SK-N-SH (cell line): Measurements from ENCODE around the gene ZNRF1. TPM values are rescaled to one million over a fixed set of nuclear protein-coding genes. Genes with fewer than 3 reads are reported as not detected.

Source experiments
- CTCF ChIA-PET: fragments of 300-600, 350-600 bp; formaldehyde crosslinking; extraction: SDS; loops from one replicate; lab custom pipeline; 2021; lab: Yijun Ruan, JAX
- POLR2A ChIA-PET: fragments of 350-600 bp; sonication (Branson Sonifier 250); formaldehyde crosslinking; extraction: SDS; loops from one replicate; lab custom pipeline; 2020; ENCODE audit warnings: antibody characterized with exemption, inconsistent platforms; lab: Yijun Ruan, JAX
- DNase-seq: peaks from one replicate; pipeline ENCODE4 v3.0.0; 2012
- H2AFZ ChIP-seq: fragments of 200-600 bp; sonication (generic); 2 replicates; pipeline ENCODE4 v1.8.1; 2016; ENCODE audit warnings: antibody characterized with exemption, mild to moderate bottlenecking, low read depth
- H3F3A ChIP-seq: fragments of 200-600 bp; sonication (generic); replicated peaks from 2 replicates; pipeline ENCODE3; 2016; ENCODE audit warnings: antibody characterized with exemption, mild to moderate bottlenecking; ENCODE audit not compliant: insufficient read depth
- H3K27ac ChIP-seq, 2 experiments: fragments of 200-500 bp in 1 of 2; fragments of 200-600 bp in 1 of 2; sonication (Bioruptor generic) in 1 of 2; sonication (generic), shearing (Covaris generic) in 1 of 2; 2 replicates each; pipeline versions ENCODE4 v1.5.1 to v1.6.1; 2014 to 2016; ENCODE audit warnings: low read depth in 2 of 2, inconsistent platforms in 1 of 2, low read length in 1 of 2, mild to moderate bottlenecking in 1 of 2, mixed read lengths in 1 of 2
- H3K27me3 ChIP-seq: fragments of 200-600 bp; sonication (generic), shearing (Covaris generic); 2 replicates; pipeline ENCODE4 v1.6.1; 2016; ENCODE audit warnings: mixed run types; ENCODE audit not compliant: insufficient read depth
- H3K36me3 ChIP-seq, 2 experiments: fragments of 200-500 bp in 1 of 2; fragments of 200-600 bp in 1 of 2; sonication (Bioruptor generic) in 1 of 2; sonication (generic) in 1 of 2; replicated peaks in 1 of 2; 2 replicates each; pipeline versions ENCODE3 to v1.5.1; 2014 to 2016; ENCODE audit warnings: low read length in 1 of 2, mild to moderate bottlenecking in 1 of 2; ENCODE audit not compliant: insufficient read depth in 2 of 2, control insufficient read depth in 1 of 2
- H3K4me1 ChIP-seq, 2 experiments: fragments of 200-500 bp in 1 of 2; fragments of 200-600 bp in 1 of 2; sonication (Bioruptor generic) in 1 of 2; sonication (generic), shearing (Covaris generic) in 1 of 2; 2 replicates each; pipeline versions ENCODE4 v1.5.1 to v1.6.1; 2014 to 2016; ENCODE audit warnings: low read depth in 1 of 2, low read length in 1 of 2, mixed run types in 1 of 2; ENCODE audit not compliant: insufficient read depth in 2 of 2, control insufficient read depth in 1 of 2
- H3K4me2 ChIP-seq: fragments of 200-600 bp; sonication (generic), shearing (Covaris generic); 2 replicates; pipeline ENCODE4 v1.6.1; 2017; ENCODE audit warnings: mixed run types
- H3K4me3 ChIP-seq, 2 experiments: fragments of 200-500 bp in 1 of 2; fragments of 200-600 bp in 1 of 2; sonication (Bioruptor generic) in 1 of 2; sonication (generic), shearing (Covaris generic) in 1 of 2; 2 replicates each; pipeline versions ENCODE4 v1.5.1 to v1.8.1; 2014 to 2016; ENCODE audit warnings: low read depth in 2 of 2, inconsistent platforms in 1 of 2, low read length in 1 of 2, mild to moderate bottlenecking in 1 of 2, mixed read lengths in 1 of 2, moderate library complexity in 1 of 2
- H3K79me2 ChIP-seq: fragments of 200-600 bp; sonication (generic); 2 replicates; pipeline ENCODE4 v1.8.1; 2017; ENCODE audit warnings: mild to moderate bottlenecking; ENCODE audit not compliant: insufficient read depth
- H3K9ac ChIP-seq: fragments of 200-600 bp; sonication (generic); 2 replicates; pipeline ENCODE4 v1.6.1; 2017; ENCODE audit warnings: mixed run types
- H3K9me2 ChIP-seq: fragments of 200-600 bp; sonication (generic); 2 replicates; pipeline ENCODE4 v1.6.1; 2017; ENCODE audit warnings: mixed run types
- H3K9me3 ChIP-seq: fragments of 200-600 bp; sonication (generic); 2 replicates; pipeline ENCODE4 v1.6.1; 2017; ENCODE audit warnings: mixed run types, mild to moderate bottlenecking, moderate library complexity
- H4K20me1 ChIP-seq: fragments of 200-600 bp; sonication (generic); 2 replicates; pipeline ENCODE4 v1.6.1; 2017; ENCODE audit warnings: mild to moderate bottlenecking, mixed run types; ENCODE audit not compliant: insufficient read depth
- CTCF ChIP-seq: fragments of 200-600 bp; sonication (generic); IDR thresholded peaks from 2 replicates; pipeline ENCODE4 v1.6.1; 2017; ENCODE audit warnings: antibody characterized with exemption, mild to moderate bottlenecking, moderate library complexity
- ELF1 ChIP-seq: IDR thresholded peaks from 2 replicates; pipeline ENCODE4 v1.4.0; 2012
- EP300 ChIP-seq, 2 experiments: IDR thresholded peaks; 2 replicates each; pipeline versions ENCODE4 v1.4.0 to v1.6.1; 2012; ENCODE audit warnings: borderline replicate concordance in 1 of 2, low read depth in 1 of 2, low read length in 1 of 2
- EZH2phosphoT487 ChIP-seq: fragments of 200-600 bp; sonication (generic); IDR thresholded peaks from 2 replicates; pipeline ENCODE4 v1.6.1; 2017; ENCODE audit warnings: low read depth, mixed run types, mild to moderate bottlenecking, antibody characterized with exemption, moderate library complexity, borderline replicate concordance
- FOSL2 ChIP-seq: IDR thresholded peaks from 2 replicates; pipeline ENCODE4 v1.4.0; 2012; ENCODE audit warnings: low read depth, mild to moderate bottlenecking, moderate library complexity, borderline replicate concordance
- FOXJ3 ChIP-seq: sonication (generic); formaldehyde crosslinking; IDR thresholded peaks from 2 replicates; pipeline ENCODE4 v1.5.1; 2020; ENCODE audit warnings: mild to moderate bottlenecking, missing genetic modification reagents
- FOXM1 ChIP-seq: IDR thresholded peaks from 2 replicates; pipeline ENCODE4 v1.4.0; 2012; ENCODE audit warnings: low read depth, mild to moderate bottlenecking
- GABPA ChIP-seq: IDR thresholded peaks from 2 replicates; pipeline ENCODE4 v1.4.0; 2012; ENCODE audit warnings: low read depth, mild to moderate bottlenecking
- GATA2 ChIP-seq: sonication (generic); formaldehyde crosslinking; IDR thresholded peaks from 2 replicates; pipeline ENCODE4 v1.5.0; 2020; ENCODE audit warnings: mild to moderate bottlenecking, missing genetic modification reagents
- IRF3 ChIP-seq: fragments of 150-350 bp; IDR thresholded peaks from 2 replicates; pipeline ENCODE4 v1.6.1; 2016; ENCODE audit warnings: mild to moderate bottlenecking, low read depth, low read length
- JUND ChIP-seq: IDR thresholded peaks from 2 replicates; pipeline ENCODE4 v1.4.0; 2012
- MAX ChIP-seq: IDR thresholded peaks from 2 replicates; pipeline ENCODE4 v1.4.0; 2012; ENCODE audit warnings: low read depth
- MEF2A ChIP-seq: IDR thresholded peaks from 2 replicates; pipeline ENCODE4 v1.4.0; 2012; ENCODE audit warnings: low read depth, borderline replicate concordance
- NFIC ChIP-seq: IDR thresholded peaks from 2 replicates; pipeline ENCODE4 v1.4.0; 2012; ENCODE audit warnings: borderline replicate concordance
- PBX3 ChIP-seq: IDR thresholded peaks from 2 replicates; pipeline ENCODE4; 2012
- POLR2AphosphoS5 ChIP-seq: IDR thresholded peaks from 2 replicates; pipeline ENCODE4 v1.6.1; 2012; ENCODE audit warnings: low read depth, low read length
- RAD21 ChIP-seq: IDR thresholded peaks from 2 replicates; pipeline ENCODE4 v1.6.1; 2012; ENCODE audit warnings: mild to moderate bottlenecking, low read length
- REST ChIP-seq: IDR thresholded peaks from 2 replicates; pipeline ENCODE4 v1.6.1; 2012; ENCODE audit warnings: mild to moderate bottlenecking, low read depth, low read length, moderate library complexity
- RXRA ChIP-seq: IDR thresholded peaks from 2 replicates; pipeline ENCODE4 v1.4.0; 2012; ENCODE audit warnings: low read depth, mild to moderate bottlenecking, borderline replicate concordance
- SIN3A ChIP-seq: IDR thresholded peaks from 2 replicates; pipeline ENCODE4 v1.6.1; 2012; ENCODE audit warnings: low read depth, mild to moderate bottlenecking, low read length, moderate library complexity, borderline replicate concordance
- SMC3 ChIP-seq: IDR thresholded peaks from 2 replicates; pipeline ENCODE4 v1.6.1; 2012; ENCODE audit warnings: low read depth, low read length, improper control_type of control experiment
- TAF1 ChIP-seq: IDR thresholded peaks from 2 replicates; pipeline ENCODE4 v1.6.1; 2012; ENCODE audit warnings: low read depth, mild to moderate bottlenecking, low read length, moderate library complexity, borderline replicate concordance
- TEAD4 ChIP-seq: IDR thresholded peaks from 2 replicates; pipeline ENCODE4 v1.4.0; 2012; ENCODE audit warnings: mild to moderate bottlenecking, borderline replicate concordance; ENCODE audit not compliant: insufficient read depth
- USF2 ChIP-seq: fragments of 150-350 bp; IDR thresholded peaks from 2 replicates; pipeline ENCODE4 v1.6.1; 2017; ENCODE audit warnings: antibody characterized with exemption, low read length, low read depth, borderline replicate concordance
- YY1 ChIP-seq: IDR thresholded peaks from 2 replicates; pipeline ENCODE4 v1.4.0; 2012; ENCODE audit warnings: low read depth, mild to moderate bottlenecking
- WGBS: methylation state at CpG from one replicate; pipeline ENCODE4 v1.1.6; 2017; ENCODE audit warnings: low lambda C conversion rate; 5-methylcytosine and 5-hydroxymethylcytosine counted together
- polyA plus RNA-seq, 3 experiments: library from polyadenylated mRNA; depleted of rRNA; stranded (reverse); fragments of >200 nt; gene quantifications; 2 replicates each; pipeline ENCODE4 v1.2.3, GENCODE V29; 2012

ZNRF1 gene
- polyA plus RNA-seq, 1 of the 3 experiments (the other 2 are of a cell fraction): 23.7 TPM

- Histone ChIP-seq H3K27ac (peak overlapping the region; percentile 68 to 77), H3K9me3 (no peaks in the 10 kb centered on the region), H2AFZ (0 out of 2 replicates have a peak overlapping the region, but pooled peaks have one; percentile 0), H3K9me2 (no peaks in the 10 kb centered on the region), H3K9ac (peak overlapping the region; percentile 13; the same call in 1 of the 2 replicates), H3K36me3 (peaks cover 0 to 3% of the 10 kb centered on the region in 2 experiments), H3K79me2 (peaks cover 92% of the 10 kb centered on the region), H3K27me3 (no peaks in the 10 kb centered on the region), H3K4me2 (peak overlapping the region; percentile 65), H3K4me3 (no peak overlapping the region), H3K4me1 (peaks cover 11 to 25% of the 10 kb centered on the region in 2 experiments; a peak in 3 of 4 replicates), H4K20me1 (peaks cover 9% of the 10 kb centered on the region), H3F3A (peaks cover 21% of the 10 kb centered on the region)
- ChIA-PET POLR2A (interaction anchor here (0.6 kb wide), 1 partner anchor 272 kb away, joined by 3 read pairs; no protein-coding TSS in a partner anchor), CTCF (interaction anchor here (1.9 to 5.4 kb wide), 2 partner anchors 13 to 99 kb away, joined by 6 to 30 read pairs; partner anchors contain the start of gene ZNRF1)
- WGBS: 40% methylated on average over 3 of the region's 3 CpGs
- no peak for DNase-seq
- TF ChIP-seq USF2: no peak
- TF ChIP-seq FOXJ3 (CRISPR knock-in tag): no peak
- peak; percentile 61; the same call in 1 of the 2 replicates for TF ChIP-seq FOSL2
- no peak for TF ChIP-seq MEF2A
- TF ChIP-seq FOXM1: no peak
- no peak for TF ChIP-seq RXRA
- no peak for TF ChIP-seq IRF3
- no peak for TF ChIP-seq GATA2
- no peak for TF ChIP-seq REST
- 0 out of 2 replicates have a peak, but pooled peaks have one; percentile 14 for TF ChIP-seq YY1
- no peak for TF ChIP-seq EP300 (IDR thresholded peaks at IDR 0.05; ENCODE audit: borderline replicate concordance in 1 of 2, low read depth in 1 of 2, low read length in 1 of 2)
- no peak for TF ChIP-seq MAX
- TF ChIP-seq NFIC: no peak
- no peak for TF ChIP-seq POLR2AphosphoS5
- TF ChIP-seq PBX3: no peak; the same call in none of the 2 replicates
- TF ChIP-seq JUND: peak; percentile 54
- TF ChIP-seq TEAD4: no peak
- TF ChIP-seq EZH2phosphoT487: no peak
- no peak for TF ChIP-seq TAF1
- TF ChIP-seq SMC3: no peak
- no peak for TF ChIP-seq GABPA
- TF ChIP-seq CTCF: no peak
- no peak for TF ChIP-seq RAD21
- no peak for TF ChIP-seq SIN3A
- TF ChIP-seq ELF1: no peak
Measured at GRCh38 chr16:75011634-75012307, 12.9 kb downstream of the ZNRF1 start.
